Coronary artery (tissue), 2 donors: ENCODE results near the gene VMAC.

ENCODE experiments used
- DNase-seq: peaks from one replicate; pipeline ENCODE4 v3.0.0-alpha.2; 2017; ENCODE audit warnings: low spot score
- H3K27ac ChIP-seq, 2 donors: fragments of 200-600 bp; sonication (generic); one replicate each; pipeline ENCODE4 v1.5.1; 2016 to 2019
- H3K4me3 ChIP-seq: fragments of 200-600 bp; sonication (generic); 2 replicates; pipeline ENCODE4 v1.5.1; 2016; ENCODE audit warnings: mild to moderate bottlenecking, moderate library complexity
- TF ChIP-seq, protein P1 (sequence below): fragments of 200-600 bp; sonication (generic); IDR thresholded peaks from one replicate; pipeline ENCODE4 v1.5.1; 2019; ENCODE audit warnings: antibody characterized with exemption

The VMAC gene

DNA sequence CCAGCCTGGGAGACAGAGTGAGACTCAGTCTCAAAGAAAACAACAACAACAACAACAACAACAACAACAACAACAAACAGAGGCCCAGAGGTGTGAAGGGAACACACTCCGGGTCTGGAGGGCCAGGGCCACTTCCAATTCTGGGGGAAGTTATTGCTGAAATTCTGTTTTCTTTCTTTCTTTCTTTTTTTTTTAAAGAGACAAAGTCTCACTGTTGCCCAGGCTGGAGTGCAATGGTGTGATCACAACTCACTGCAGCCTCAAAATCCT lies 5.9 kb downstream of the VMAC start:
- H3K4me3 ChIP-seq, result no peak overlapping the region
- TF ChIP-seq, protein P1, sequence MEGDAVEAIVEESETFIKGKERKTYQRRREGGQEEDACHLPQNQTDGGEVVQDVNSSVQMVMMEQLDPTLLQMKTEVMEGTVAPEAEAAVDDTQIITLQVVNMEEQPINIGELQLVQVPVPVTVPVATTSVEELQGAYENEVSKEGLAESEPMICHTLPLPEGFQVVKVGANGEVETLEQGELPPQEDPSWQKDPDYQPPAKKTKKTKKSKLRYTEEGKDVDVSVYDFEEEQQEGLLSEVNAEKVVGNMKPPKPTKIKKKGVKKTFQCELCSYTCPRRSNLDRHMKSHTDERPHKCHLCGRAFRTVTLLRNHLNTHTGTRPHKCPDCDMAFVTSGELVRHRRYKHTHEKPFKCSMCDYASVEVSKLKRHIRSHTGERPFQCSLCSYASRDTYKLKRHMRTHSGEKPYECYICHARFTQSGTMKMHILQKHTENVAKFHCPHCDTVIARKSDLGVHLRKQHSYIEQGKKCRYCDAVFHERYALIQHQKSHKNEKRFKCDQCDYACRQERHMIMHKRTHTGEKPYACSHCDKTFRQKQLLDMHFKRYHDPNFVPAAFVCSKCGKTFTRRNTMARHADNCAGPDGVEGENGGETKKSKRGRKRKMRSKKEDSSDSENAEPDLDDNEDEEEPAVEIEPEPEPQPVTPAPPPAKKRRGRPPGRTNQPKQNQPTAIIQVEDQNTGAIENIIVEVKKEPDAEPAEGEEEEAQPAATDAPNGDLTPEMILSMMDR, result no peak
- DNase-seq, result no peak
- no peak overlapping the region for H3K27ac ChIP-seq

DNA sequence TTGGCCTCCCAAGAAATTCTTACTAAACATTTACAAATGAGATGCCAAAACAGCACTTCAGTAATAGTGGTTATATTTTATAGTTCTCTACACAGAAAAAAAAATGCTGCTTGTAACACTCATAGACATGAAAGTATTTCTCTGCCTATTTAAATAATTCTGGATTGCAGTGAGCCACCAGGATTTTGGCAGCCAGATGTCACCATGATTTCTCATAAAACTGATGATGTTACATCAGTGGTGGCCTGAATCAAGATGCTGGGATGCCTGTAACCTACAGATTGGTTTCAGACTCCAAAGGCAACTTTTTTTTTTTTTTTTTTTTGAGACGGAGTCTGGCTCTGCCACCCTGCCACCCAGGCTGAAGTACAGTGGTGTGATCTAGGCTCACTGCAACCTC lies 6.7 kb downstream of the VMAC start:
- H3K27ac ChIP-seq, result no peak overlapping the region
- DNase-seq, result no peak
- TF ChIP-seq, protein P1, result no peak

DNA sequence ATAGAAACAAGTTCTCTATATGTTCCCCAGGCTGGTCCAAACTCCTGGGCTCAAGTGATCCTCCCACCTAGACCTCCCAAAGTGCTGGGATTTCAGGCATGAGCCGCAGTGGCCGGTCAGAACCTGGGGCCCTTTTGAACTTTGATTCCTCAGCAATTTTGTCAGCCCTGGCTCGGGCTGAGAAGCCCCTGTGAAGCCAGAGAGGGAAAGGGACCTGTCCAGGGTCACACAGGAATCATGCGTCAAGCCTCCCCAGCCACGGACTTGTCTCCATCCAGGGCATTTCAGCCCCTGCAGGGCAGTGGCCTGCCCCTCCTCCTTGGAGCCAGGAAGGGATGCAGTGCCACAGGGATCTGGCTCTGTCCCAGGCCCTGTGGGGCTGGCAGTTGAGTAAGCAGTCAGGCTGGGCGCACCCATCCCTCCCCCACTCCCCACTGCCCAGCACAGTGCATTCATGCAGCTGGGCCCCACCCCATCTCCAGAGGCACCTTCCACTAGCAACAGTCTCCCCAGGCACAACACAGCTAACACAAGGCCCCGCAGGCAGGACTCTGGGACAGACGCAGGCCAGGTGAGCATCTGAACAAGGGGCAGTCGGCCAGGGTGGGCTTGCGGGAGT lies 9.2 kb downstream of the VMAC start, which contains the start of gene CAPS:
Gene CAPS (plus strand): TSS at position 516 of the 619 bp plus-strand sequence. CDS start 153 bp downstream, outside the sequence.
- no peak for DNase-seq
- Histone ChIP-seq H3K4me3 (peak within 1 kb of the TSS; percentile 12), H3K27ac (peak within 1 kb of the TSS in 1 of 2 donors; percentile 63)
- TF ChIP-seq, protein P1, result no peak

More for the DNA sequence above, 6.7 kb downstream of the VMAC start:
- H3K4me3 ChIP-seq, result no peak overlapping the region

DNA sequence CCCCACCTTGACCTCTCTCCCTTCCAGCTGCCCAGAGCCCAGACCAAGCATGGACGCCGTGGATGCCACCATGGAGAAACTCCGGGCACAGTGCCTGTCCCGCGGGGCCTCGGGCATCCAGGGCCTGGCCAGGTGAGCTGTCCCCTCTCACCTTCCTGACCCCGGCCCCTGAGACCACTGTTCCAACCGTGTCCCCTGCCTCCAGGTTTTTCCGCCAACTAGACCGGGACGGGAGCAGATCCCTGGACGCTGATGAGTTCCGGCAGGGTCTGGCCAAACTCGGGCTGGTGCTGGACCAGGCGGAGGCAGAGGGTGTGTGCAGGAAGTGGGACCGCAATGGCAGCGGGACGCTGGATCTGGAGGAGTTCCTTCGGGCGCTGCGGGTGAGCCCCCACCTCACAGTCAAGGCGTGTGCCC lies 9.7 kb downstream of the VMAC start:
- peak overlapping the region in 1 of 2 donors; percentile 63 for H3K27ac ChIP-seq
- TF ChIP-seq, protein P1, result no peak
- peak overlapping the region; percentile 12 for H3K4me3 ChIP-seq
- no peak for DNase-seq

DNA sequence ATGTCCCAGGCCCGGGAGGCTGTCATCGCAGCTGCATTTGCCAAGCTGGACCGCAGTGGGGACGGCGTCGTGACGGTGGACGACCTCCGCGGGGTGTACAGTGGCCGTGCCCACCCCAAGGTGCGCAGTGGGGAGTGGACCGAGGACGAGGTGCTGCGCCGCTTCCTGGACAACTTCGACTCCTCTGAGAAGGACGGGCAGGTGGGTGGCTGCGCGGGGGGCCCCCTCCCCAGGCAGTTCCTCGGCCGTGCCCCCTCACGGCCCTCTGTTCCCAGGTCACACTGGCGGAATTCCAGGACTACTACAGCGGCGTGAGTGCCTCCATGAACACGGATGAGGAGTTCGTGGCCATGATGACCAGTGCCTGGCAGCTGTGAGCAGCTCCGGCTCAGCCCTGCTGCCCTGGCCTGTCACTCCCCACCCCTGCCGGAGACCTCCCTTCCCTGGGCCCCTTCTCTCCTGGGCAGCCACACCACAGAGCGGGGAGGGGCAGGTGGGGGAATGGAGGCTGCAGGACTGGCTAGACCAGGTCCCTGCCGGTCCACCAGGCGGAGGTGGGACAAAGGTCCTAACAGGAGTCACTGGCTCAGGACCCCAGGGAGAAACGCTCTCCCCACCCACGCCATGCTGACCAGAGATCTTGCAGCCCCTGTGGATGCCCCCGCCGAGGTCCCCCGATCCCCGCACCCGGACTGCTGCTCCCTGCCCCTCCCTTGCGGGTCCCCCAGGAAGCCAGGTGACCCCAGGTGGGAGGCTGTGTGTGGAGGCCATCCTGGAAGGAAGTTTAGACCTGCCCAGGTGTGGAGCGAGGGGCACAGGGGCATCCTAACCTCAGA lies 10.5 kb downstream of the VMAC start:
- Histone ChIP-seq H3K4me3 (peak overlapping the region; percentile 12), H3K27ac (peak overlapping the region in 1 of 2 donors; percentile 63)
- TF ChIP-seq, protein P1, result no peak
- no peak for DNase-seq

DNA sequence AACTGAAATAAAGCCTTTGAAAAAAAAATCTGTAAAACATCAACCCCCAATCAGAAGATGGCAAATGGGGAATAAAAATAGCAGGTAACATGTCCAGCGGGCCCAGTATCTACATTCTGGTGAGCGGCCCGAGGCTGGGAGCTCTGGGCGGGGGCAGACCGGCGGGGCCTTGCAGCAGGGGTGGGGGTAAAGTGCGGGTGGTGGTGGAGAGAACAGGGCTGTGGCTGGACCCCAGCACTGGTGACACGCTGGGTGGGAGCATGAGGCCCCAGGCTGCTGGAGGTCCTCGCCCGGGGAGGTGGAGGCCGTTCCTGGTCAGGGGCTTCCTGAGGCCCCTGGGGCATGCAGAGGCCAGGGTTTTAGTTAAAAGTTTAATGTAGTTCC lies 11.1 kb downstream of the VMAC start:
- no peak for DNase-seq
- Histone ChIP-seq H3K4me3 (no peak overlapping the region), H3K27ac (no peak overlapping the region)
- TF ChIP-seq, protein P1, result no peak

DNA sequence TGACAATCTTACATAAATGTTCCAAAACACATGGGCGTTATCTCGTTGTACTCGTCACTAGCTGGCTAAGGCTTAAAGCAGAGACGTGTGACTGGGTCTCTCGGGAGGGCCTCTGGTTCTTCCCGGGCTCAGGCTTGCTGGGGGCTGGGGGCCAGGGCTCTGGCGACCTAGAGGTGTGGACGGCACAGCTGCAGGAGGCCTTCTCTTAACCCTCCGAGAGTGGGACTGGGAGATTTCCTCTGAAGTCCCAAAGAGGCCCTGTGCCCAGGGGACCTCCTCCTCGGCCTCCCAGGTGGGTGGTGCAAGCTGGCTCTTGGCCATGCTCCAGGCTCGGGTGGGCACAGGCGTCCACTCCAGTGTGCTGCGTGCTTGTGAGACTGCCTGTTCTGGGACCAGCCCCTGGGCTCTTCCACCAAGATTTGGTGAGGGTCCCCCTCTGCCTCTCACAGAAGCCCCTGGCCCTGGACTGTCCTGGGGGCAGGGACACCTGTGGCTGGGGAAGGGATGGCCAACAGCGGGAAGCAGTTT lies 11.6 kb downstream of the VMAC start:
- TF ChIP-seq, protein P1, result no peak
- no peak overlapping the region for H3K4me3 ChIP-seq
- no peak for DNase-seq
- peak overlapping the region in 1 of 2 donors; percentile 13 for H3K27ac ChIP-seq
